Measurements from ENCODE around the gene UGT1A4. TPM values are rescaled to one million over a fixed set of nuclear protein-coding genes. Genes with fewer than 3 reads are reported as not detected.
"Not testable (repeated sequence)": the region's sequence is repeated elsewhere in the genome, so short reads cannot be mapped to it uniquely, and the experiment has no call there.

The UGT1A4 gene
- total RNA-seq, 1 donor from 2014 or later, result not detected

- Mint-ChIP-seq H3K27me3 (ENCODE audit: low read depth) (peaks cover 2% of the 10 kb centered on the region), H3K36me3 (ENCODE audit: low read depth) (peaks cover under 1% of the 10 kb centered on the region), H3K4me3 (ENCODE audit: unreplicated experiment) (no peak overlapping the region), H3K4me1 (ENCODE audit: low read depth) (peaks cover 26% of the 10 kb centered on the region), H3K9me3 (ENCODE audit: low read depth) (no peaks in the 10 kb centered on the region), H3K27ac (ENCODE audit: unreplicated experiment) (no peak overlapping the region)
- TF ChIP-seq, protein P1, sequence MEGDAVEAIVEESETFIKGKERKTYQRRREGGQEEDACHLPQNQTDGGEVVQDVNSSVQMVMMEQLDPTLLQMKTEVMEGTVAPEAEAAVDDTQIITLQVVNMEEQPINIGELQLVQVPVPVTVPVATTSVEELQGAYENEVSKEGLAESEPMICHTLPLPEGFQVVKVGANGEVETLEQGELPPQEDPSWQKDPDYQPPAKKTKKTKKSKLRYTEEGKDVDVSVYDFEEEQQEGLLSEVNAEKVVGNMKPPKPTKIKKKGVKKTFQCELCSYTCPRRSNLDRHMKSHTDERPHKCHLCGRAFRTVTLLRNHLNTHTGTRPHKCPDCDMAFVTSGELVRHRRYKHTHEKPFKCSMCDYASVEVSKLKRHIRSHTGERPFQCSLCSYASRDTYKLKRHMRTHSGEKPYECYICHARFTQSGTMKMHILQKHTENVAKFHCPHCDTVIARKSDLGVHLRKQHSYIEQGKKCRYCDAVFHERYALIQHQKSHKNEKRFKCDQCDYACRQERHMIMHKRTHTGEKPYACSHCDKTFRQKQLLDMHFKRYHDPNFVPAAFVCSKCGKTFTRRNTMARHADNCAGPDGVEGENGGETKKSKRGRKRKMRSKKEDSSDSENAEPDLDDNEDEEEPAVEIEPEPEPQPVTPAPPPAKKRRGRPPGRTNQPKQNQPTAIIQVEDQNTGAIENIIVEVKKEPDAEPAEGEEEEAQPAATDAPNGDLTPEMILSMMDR (IDR thresholded peaks at IDR 0.05), result no peak
- no peak for DNase-seq (ENCODE audit: low spot score)
These were observed 5.3 kb upstream of the UGT1A4 start for GRCh38 chr2:233713262-233713615.

GRCh38 chr2:233714121-233714520, 4.4 kb upstream of the UGT1A4 start:
- Mint-ChIP-seq H3K27ac (ENCODE audit: unreplicated experiment) (no peak overlapping the region), H3K36me3 (ENCODE audit: low read depth) (peaks cover 3% of the 10 kb centered on the region), H3K4me3 (ENCODE audit: unreplicated experiment) (no peak overlapping the region), H3K4me1 (ENCODE audit: low read depth) (peaks cover 19% of the 10 kb centered on the region), H3K9me3 (ENCODE audit: low read depth) (no peaks in the 10 kb centered on the region), H3K27me3 (ENCODE audit: low read depth) (peaks cover 6% of the 10 kb centered on the region)
- TF ChIP-seq, protein P1 (IDR thresholded peaks at IDR 0.05), result no peak
- DNase-seq (ENCODE audit: low spot score), result no peak

DNA sequence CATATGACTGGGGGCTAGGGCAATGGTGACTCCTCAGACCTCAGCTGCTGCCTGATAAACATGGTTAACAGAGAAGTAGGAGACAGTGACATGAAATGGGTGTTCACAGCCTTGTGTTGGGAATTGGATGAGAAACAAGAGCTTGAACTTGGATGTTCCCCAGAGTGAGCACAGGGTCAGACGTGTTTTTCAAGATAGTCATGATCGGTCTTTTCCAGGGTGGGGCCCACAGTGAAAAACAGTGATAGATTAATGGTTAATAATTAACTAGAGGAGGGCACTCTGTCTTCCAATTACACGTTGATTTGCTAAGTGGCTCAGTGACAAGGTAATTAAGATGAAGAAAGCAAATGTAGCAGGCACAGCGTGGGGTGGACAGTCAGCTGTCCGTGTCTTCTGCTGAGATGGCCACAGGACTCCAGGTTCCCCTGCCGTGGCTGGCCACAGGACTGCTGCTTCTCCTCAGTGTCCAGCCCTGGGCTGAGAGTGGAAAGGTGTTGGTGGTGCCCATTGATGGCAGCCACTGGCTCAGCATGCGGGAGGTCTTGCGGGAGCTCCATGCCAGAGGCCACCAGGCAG, 10.3 kb downstream of the UGT1A4 start, which contains the start of gene UGT1A3:
UGT1A3 (plus strand) TSS at position 320 of the 579 bp plus-strand sequence; CDS start at position 405, 85 bp downstream.
- no peaks in the 10 kb centered on the region for H3K9me3 Mint-ChIP-seq (ENCODE audit: low read depth)
- peaks cover 34% of the 10 kb centered on the region for H3K27me3 Mint-ChIP-seq (ENCODE audit: low read depth)
- no peaks in the 10 kb centered on the region for H3K4me1 Mint-ChIP-seq (ENCODE audit: low read depth)

DNA sequence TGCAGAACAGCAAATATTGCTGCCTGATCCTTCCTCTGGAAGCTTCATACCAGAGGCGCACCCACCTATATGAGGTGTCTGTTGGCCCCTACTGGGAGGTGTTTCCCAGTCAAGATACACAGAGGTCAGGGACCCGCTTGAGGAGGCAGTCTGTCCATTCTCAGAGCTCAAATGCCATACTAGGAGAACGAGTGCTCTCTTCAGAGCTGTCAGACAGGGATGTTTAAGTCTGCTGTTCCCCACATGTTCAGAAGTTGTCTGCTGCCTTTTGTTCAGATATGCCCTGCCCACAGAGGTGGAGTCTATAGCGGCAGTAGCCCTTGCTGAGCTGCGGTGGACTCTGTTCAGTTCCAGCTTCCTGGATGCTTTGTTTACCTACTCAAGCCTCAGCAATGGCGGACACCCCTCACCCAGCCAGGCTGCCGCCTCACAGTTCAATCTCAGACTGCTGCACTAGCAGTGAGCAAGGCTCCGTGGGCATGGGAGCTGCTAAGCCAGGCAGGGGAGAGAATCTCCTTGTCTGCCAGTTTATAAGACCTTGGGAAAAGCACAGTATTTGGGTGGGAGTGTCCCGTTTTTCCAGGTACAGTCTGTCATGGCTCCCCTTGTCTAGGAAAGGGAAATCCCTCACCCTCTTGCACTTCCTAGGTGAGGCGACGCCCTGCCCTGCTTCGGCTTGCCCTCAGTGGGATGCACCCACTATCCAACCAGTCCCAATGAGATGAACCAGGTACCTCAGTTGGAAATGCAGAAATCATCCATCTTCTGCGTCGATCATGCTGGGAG, 18.5 kb downstream of the UGT1A4 start:
- H3K36me3 Mint-ChIP-seq (ENCODE audit: low read depth); H3K4me3 Mint-ChIP-seq (ENCODE audit: unreplicated experiment); H3K9me3 Mint-ChIP-seq (ENCODE audit: low read depth); DNase-seq (ENCODE audit: low spot score); H3K27ac Mint-ChIP-seq (ENCODE audit: unreplicated experiment); H3K4me1 Mint-ChIP-seq (ENCODE audit: low read depth): not testable (repeated sequence)
- H3K27me3 Mint-ChIP-seq (ENCODE audit: low read depth), result peaks cover 28% of the 10 kb centered on the region

More for the DNA sequence above, 10.3 kb downstream of the UGT1A4 start, which contains the start of gene UGT1A3:
- Mint-ChIP-seq H3K27ac (ENCODE audit: unreplicated experiment) (no peak within 1 kb of the TSS), H3K36me3 (ENCODE audit: low read depth) (no peaks in the 10 kb centered on the region), H3K4me3 (ENCODE audit: unreplicated experiment) (no peak within 1 kb of the TSS)
- no peak for DNase-seq (ENCODE audit: low spot score)
- TF ChIP-seq, protein P1 (IDR thresholded peaks at IDR 0.05), result no peak

DNA sequence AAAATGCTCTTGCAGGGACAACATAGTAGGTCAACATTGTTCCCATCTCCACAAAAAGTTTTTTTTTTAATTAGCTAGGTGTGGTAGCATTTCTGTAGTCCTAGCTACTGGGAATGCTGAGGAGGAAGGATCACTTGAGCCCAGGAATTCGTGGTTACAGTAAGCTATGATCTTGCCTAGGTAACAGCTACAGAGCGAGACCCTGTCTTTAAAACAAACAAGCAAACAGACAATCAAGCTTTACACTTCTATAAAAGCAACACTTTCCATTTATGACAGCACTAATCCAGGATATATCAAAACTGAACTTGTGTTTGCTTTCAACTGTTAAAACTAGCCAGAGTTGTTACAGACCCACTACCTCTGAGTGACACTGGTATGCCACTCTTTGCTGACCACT, 22.3 kb downstream of the UGT1A4 start:
- DNase-seq (ENCODE audit: low spot score), result no peak
- no peaks in the 10 kb centered on the region for H3K4me1 Mint-ChIP-seq (ENCODE audit: low read depth)
- H3K9me3 Mint-ChIP-seq (ENCODE audit: low read depth), result no peaks in the 10 kb centered on the region
- no peak overlapping the region for H3K27ac Mint-ChIP-seq (ENCODE audit: unreplicated experiment)
- no peaks in the 10 kb centered on the region for H3K36me3 Mint-ChIP-seq (ENCODE audit: low read depth)
- TF ChIP-seq, protein P1 (IDR thresholded peaks at IDR 0.05), result no peak
- peaks cover 21% of the 10 kb centered on the region for H3K27me3 Mint-ChIP-seq (ENCODE audit: low read depth)
- H3K4me3 Mint-ChIP-seq (ENCODE audit: unreplicated experiment), result no peak overlapping the region
